WTC11 (cell line): ENCODE results near the gene UNC5A. TPM values are rescaled to one million over a fixed set of nuclear protein-coding genes. Genes with fewer than 3 reads are reported as not detected.

Experiments used
- ATAC-seq: fragments of 200-7000 bp; cut with Tn5 transposase; 2 replicates; pipeline ENCODE4 v1.10.0; 2021; ENCODE audit warnings: mild to moderate bottlenecking, moderate library complexity
- CTCF ChIA-PET: fragments of 300-600 bp; sonication (Branson Sonifier 250); formaldehyde crosslinking; loops from one replicate; lab custom pipeline; 2021; ENCODE audit warnings: antibody characterized with exemption; lab: Charles Lee
- POLR2A ChIA-PET: fragments of 350-600 bp; sonication (Branson Sonifier 250); formaldehyde crosslinking; loops from one replicate; lab custom pipeline; 2021; ENCODE audit warnings: antibody characterized with exemption; lab: Charles Lee
- DNase-seq: peaks from one replicate; pipeline ENCODE4 v3.0.0; 2021; ENCODE audit warnings: low spot score
- H3K27ac Mint-ChIP-seq: 2 replicates; pipeline ENCODE4 v1.8.0; 2021; ENCODE audit warnings: mixed read lengths
- H3K27me3 Mint-ChIP-seq: 2 replicates; pipeline ENCODE4 v1.8.0; 2021; ENCODE audit warnings: low read depth, mild to moderate bottlenecking, moderate library complexity, mixed read lengths
- H3K36me3 Mint-ChIP-seq: 2 replicates; pipeline ENCODE4 v1.8.0; 2021; ENCODE audit warnings: mixed read lengths
- H3K4me1 Mint-ChIP-seq: 2 replicates; pipeline ENCODE4 v1.8.0; 2022; ENCODE audit warnings: mixed read lengths
- H3K4me3 Mint-ChIP-seq: 2 replicates; pipeline ENCODE4 v1.8.0; 2021; ENCODE audit warnings: mild to moderate bottlenecking, moderate library complexity, mixed read lengths
- H3K9me3 Mint-ChIP-seq: 2 replicates; pipeline ENCODE4 v1.8.0; 2021; ENCODE audit warnings: mixed read lengths
- AFF4 ChIP-seq: sonication (generic); formaldehyde crosslinking; IDR thresholded peaks from 2 replicates; pipeline ENCODE4 v1.8.1; 2023; ENCODE audit warnings: mild to moderate bottlenecking, missing genetic modification reagents, borderline replicate concordance
- ATF6 ChIP-seq: sonication (generic); formaldehyde crosslinking; IDR thresholded peaks from 2 replicates; pipeline ENCODE4 v1.8.1; 2023; ENCODE audit warnings: mild to moderate bottlenecking, missing genetic modification reagents
- CBFB ChIP-seq: sonication (generic); formaldehyde crosslinking; IDR thresholded peaks from 2 replicates; pipeline ENCODE4 v1.8.1; 2022; ENCODE audit warnings: mild to moderate bottlenecking, low read depth, missing genetic modification reagents
- CREB1 ChIP-seq: sonication (generic); formaldehyde crosslinking; IDR thresholded peaks from 2 replicates; pipeline ENCODE4 v1.8.0; 2023; ENCODE audit warnings: mild to moderate bottlenecking, missing genetic modification reagents
- E2F1 ChIP-seq: sonication (generic); formaldehyde crosslinking; IDR thresholded peaks from 2 replicates; pipeline ENCODE4 v1.8.0; 2022; ENCODE audit warnings: mild to moderate bottlenecking, missing genetic modification reagents
- FOXJ3 ChIP-seq: sonication (generic); formaldehyde crosslinking; IDR thresholded peaks from 2 replicates; pipeline ENCODE4 v1.9.0; 2021; ENCODE audit warnings: missing genetic modification reagents, mild to moderate bottlenecking, borderline replicate concordance
- MAX ChIP-seq: sonication (generic); formaldehyde crosslinking; IDR thresholded peaks from 2 replicates; pipeline ENCODE4 v1.8.0; 2022; ENCODE audit warnings: mild to moderate bottlenecking, missing genetic modification reagents
- NFATC4 ChIP-seq: fragments of 250-450 bp; sonication (Bioruptor Pico); IDR thresholded peaks from 2 replicates; pipeline ENCODE4 v1.9.0; 2021; ENCODE audit warnings: mild to moderate bottlenecking
- PREB ChIP-seq: sonication (generic); formaldehyde crosslinking; IDR thresholded peaks from 2 replicates; pipeline ENCODE4 v1.8.1; 2022; ENCODE audit warnings: mild to moderate bottlenecking, missing genetic modification reagents, moderate library complexity, borderline replicate concordance
- SMAD4 ChIP-seq: sonication (generic); formaldehyde crosslinking; IDR thresholded peaks from 2 replicates; pipeline ENCODE4 v1.8.0; 2022; ENCODE audit warnings: mild to moderate bottlenecking, missing genetic modification reagents
- SOX15 ChIP-seq: fragments of 250-450 bp; sonication (Bioruptor Pico); IDR thresholded peaks from 2 replicates; pipeline ENCODE4 v1.9.0; 2021; ENCODE audit warnings: mild to moderate bottlenecking
- TCF7 ChIP-seq: sonication (generic); formaldehyde crosslinking; IDR thresholded peaks from 2 replicates; pipeline ENCODE4 v1.8.0; 2022; ENCODE audit warnings: mild to moderate bottlenecking, low read depth, missing genetic modification reagents, moderate library complexity
- USF1 ChIP-seq: sonication (generic); formaldehyde crosslinking; IDR thresholded peaks from 2 replicates; pipeline ENCODE4 v1.8.0; 2022; ENCODE audit warnings: mild to moderate bottlenecking, missing genetic modification reagents
- ZNF425 ChIP-seq: fragments of 250-450 bp; sonication (Bioruptor Pico); conservative IDR thresholded peaks from 2 replicates; pipeline ENCODE4 v1.9.0; 2021; ENCODE audit warnings: mild to moderate bottlenecking
- total RNA-seq: library from RNA; stranded (reverse); gene quantifications from 3 replicates; pipeline ENCODE4 v1.2.3, GENCODE V29; 2021

UNC5A gene
- total RNA-seq, 1 experiment from 2014 or later, result 10.2 TPM

- no peaks in the 10 kb centered on the region for H3K9me3 Mint-ChIP-seq
- no peak for ATAC-seq
These were observed 119.3 kb downstream of the UNC5A start for GRCh38 chr5:176929654-176930053.

More at GRCh38 chr5:176929654-176930053, 119.3 kb downstream of the UNC5A start:
- CTCF ChIA-PET, result no interaction called here
- DNase-seq, result no peak
- Mint-ChIP-seq H3K27ac (no peak overlapping the region), H3K4me3 (no peak overlapping the region), H3K36me3 (peaks cover 31% of the 10 kb centered on the region), H3K4me1 (no peaks in the 10 kb centered on the region), H3K27me3 (no peaks in the 10 kb centered on the region)
- POLR2A ChIA-PET, result no interaction called here
- TF ChIP-seq CREB1 (no peak), SOX15 (CRISPR knock-in tag) (no peak), MAX (CRISPR knock-in tag) (no peak), NFATC4 (CRISPR knock-in tag) (no peak), ZNF425 (no peak), TCF7 (CRISPR knock-in tag) (no peak), USF1 (no peak), E2F1 (CRISPR knock-in tag) (no peak), FOXJ3 (no peak), SMAD4 (CRISPR knock-in tag) (no peak), CBFB (CRISPR knock-in tag) (no peak), ATF6 (CRISPR knock-in tag) (no peak), PREB (CRISPR knock-in tag) (no peak), AFF4 (CRISPR knock-in tag) (no peak)

Other genes starting within 250 kb of the UNC5A start
- 5.4 to 8.5 TPM (median 5.8 TPM) in 3 replicates for gene GPRIN1, start 200.4 kb upstream of the UNC5A start, total RNA-seq
- 6.8 to 13.4 TPM (median 9.6 TPM) in 3 replicates for gene SNCB, start 180.0 kb upstream of the UNC5A start, total RNA-seq
- 0.74 to 1.3 TPM (median 1.1 TPM) in 3 replicates for gene EIF4E1B, start 179.9 kb upstream of the UNC5A start, total RNA-seq
- gene TSPAN17, start 163.1 kb upstream of the UNC5A start, total RNA-seq, result 45.7 to 47.8 TPM (median 46.1 TPM) in 3 replicates
- gene HK3, start 88.8 kb downstream of the UNC5A start, total RNA-seq, result 0.17 to 0.18 TPM in 2 of 3 replicates, not detected in the other
- 44.4 to 48.0 TPM (median 46.1 TPM) in 3 replicates for gene UIMC1, start 196.2 kb downstream of the UNC5A start, total RNA-seq
- gene ZNF346, start 212.1 kb downstream of the UNC5A start, total RNA-seq, result 18.4 to 25.4 TPM (median 19.4 TPM) in 3 replicates